ENCODE data around the gene NDUFS4.
A peak's percentile ranks its signal among the peaks of the same experiment; 100 is the strongest.
"Not testable (repeated sequence)": the region's sequence is repeated elsewhere in the genome, so short reads cannot be mapped to it uniquely, and the experiment has no call there.

Gene NDUFS4

GRCh38 chr5:53560506-53561191 lies at the start of gene NDUFS4:
NDUFS4 (plus strand) TSS chr5:53560639; CDS start chr5:53560663, 24 bp downstream.
- peak; percentile 73 for DNase-seq

- no peak for DNase-seq
These were observed 47.9 kb upstream of the NDUFS4 start for GRCh38 chr5:53512539-53512938.

DNA sequence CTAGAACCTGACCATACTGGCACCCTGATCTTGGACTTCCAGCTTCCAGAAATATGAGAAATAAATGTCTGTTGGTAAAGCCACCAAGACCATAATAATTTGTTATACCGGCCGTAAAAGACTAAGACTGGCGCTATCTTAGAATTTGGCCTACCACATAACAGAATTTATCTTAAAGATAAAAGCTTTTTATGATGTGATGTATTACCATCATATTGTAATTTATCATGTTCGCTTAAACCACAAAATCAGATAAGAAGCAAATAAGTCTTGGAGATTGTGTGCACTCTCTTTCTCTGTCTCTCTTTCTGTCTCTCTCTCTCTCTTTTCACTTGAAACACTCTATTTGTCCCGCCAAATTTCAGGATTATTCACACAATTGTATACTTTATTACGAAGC lies 44.5 kb upstream of the NDUFS4 start:
- DNase-seq, result no peak

DNA sequence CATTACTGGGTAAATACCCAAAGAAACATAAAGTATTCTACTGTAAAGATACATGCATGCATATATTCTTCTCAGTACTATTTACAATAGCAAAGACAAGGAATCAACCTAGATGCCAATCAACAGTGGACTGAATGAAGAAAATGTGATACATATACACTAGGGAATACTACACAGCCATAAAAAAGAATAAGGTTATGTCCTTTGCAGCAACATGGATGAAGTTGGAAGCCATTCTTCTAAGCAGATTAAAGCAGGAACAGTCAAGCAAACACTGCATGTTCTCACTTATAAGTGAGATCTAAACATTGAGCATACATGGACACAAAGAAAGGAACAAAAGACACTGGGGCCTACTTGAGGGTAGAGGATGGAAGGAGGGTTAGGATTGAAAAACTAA lies 39.6 kb upstream of the NDUFS4 start:
- DNase-seq, result no peak

DNA sequence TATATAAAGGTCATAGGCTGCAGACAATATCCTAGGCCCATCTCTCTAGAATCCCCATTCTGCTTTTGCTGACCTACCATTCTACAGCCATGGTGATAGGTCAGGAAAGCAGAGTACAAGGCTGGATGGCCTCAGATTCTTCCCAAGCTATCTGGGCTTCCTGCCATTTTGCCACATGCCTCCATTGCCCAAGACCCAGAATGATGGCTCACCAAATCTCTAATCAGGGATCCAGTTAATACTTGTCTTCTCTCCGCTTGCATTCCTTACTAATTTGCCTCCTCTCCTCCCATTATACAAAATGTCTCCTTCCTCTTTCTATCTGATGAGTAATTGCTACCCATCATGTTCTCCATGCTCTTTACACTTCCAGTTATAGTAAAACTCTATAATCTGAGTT lies 22.7 kb upstream of the NDUFS4 start:
- no peak for DNase-seq

DNA sequence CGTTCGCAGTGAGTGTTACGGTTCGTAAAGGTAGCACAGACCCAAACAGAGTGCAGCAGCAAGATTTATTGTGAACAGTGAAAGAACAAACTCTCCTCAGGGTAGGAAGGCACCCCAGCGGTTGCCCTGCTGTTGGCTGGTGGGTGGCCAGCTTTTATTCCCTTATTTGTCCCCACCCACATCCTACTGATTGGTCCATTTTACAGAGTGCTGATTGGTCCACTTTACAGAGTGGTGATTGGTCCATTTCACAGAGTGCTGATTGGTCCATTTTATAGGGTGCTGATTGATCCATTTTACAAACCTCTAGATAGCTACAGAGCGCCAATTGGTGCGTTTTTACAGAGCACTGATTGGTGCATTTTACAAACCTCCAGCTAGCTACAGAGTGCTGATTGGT lies 19.7 kb upstream of the NDUFS4 start:
- DNase-seq, result not testable (repeated sequence)

GRCh38 chr5:53541859-53542258 lies 18.6 kb upstream of the NDUFS4 start:
- no peak for DNase-seq

DNA sequence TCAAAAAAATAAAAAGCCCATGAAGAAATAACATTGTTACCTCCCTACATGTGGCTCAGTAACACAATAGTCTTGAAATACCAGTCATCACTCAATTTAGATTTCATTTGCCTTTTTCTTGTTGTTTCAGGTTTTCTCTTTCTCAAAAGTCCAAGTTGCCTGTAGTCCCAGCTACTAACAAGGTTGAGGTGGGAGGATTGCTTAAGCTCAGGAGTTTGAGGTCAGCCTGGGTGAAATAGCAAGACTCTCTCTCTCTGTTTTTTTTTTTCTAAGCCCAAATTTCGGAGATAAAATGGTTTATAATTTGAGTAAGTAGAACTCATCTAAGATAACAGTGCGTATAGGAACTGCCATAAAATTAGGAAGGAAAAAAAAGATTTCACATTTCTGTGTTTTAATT lies 17.5 kb upstream of the NDUFS4 start:
- no peak for DNase-seq

DNA sequence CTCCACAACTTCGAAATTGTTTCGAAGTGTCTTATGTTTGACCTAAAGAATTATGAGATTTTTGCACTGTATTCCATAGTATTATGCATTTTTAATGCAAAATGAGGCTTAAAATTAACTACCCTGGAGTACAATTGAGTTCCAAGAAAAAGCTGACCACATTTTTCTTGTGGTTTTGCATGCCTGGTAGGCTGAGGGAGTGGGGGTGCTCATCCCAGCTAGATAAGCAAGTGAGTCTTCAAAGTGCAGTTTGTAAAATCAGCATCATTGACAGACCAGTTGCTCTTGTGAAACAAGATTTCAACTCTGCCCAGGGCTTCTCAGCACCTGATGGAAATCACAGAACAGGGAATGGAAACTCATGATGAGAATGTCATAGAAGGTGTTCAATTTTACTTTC lies 17.0 kb upstream of the NDUFS4 start:
- DNase-seq, result no peak

- no peak for DNase-seq
These were observed 14.7 kb upstream of the NDUFS4 start for GRCh38 chr5:53545744-53546143.

GRCh38 chr5:53547226-53547625 lies 13.2 kb upstream of the NDUFS4 start:
- DNase-seq, result no peak

- DNase-seq, result not testable (repeated sequence)
These were observed 11.9 kb upstream of the NDUFS4 start for GRCh38 chr5:53548501-53548900.

GRCh38 chr5:53549792-53550191 lies 10.6 kb upstream of the NDUFS4 start:
- DNase-seq, result no peak

DNA sequence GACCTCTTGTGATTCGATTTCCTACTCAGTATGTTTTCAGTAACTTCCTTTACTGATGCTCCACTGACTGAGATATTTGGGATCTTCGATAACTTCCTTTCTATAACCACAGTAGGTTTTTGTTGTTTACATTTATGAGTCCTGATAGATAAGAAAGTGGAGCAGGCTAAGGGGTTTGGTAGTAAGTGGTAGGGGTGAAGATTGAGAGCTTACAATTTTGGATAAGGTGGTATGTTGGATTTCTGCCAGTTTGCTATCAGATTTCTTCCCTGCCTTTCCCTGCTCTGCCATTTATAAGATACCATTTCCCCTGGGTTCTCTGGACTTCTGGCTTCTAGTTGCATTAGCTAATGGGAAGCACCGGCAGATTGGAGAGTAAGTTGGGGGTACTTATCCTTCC lies 7.9 kb upstream of the NDUFS4 start:
- DNase-seq, result no peak

DNA sequence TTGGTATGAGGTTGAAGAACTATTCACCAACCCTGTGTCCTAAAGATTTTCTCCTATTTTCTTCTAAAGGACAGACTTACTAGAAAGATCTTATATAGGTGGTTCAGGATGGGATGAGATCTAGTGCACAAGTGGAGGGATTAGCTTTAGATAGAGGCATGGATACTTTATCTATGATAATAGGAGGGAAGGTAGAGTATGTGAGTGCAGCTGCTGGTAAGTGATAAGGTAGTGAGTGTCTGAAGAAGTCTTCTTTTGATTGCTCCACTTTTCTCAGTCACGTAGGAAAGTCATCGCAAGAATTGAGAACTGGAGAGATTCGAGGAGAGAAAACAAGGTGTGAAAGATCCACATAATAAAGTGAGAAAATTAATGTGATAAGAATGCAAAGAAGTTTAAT lies 6.0 kb upstream of the NDUFS4 start:
- no peak for DNase-seq

- no peak for DNase-seq
These were observed 5.3 kb upstream of the NDUFS4 start for GRCh38 chr5:53555160-53555559.

GRCh38 chr5:53556001-53556400 lies 4.4 kb upstream of the NDUFS4 start:
- no peak for DNase-seq

GRCh38 chr5:53557386-53557785 lies 3.1 kb upstream of the NDUFS4 start:
- no peak for DNase-seq

- no peak for DNase-seq
These were observed 1.5 kb upstream of the NDUFS4 start for GRCh38 chr5:53558966-53559365.

DNA sequence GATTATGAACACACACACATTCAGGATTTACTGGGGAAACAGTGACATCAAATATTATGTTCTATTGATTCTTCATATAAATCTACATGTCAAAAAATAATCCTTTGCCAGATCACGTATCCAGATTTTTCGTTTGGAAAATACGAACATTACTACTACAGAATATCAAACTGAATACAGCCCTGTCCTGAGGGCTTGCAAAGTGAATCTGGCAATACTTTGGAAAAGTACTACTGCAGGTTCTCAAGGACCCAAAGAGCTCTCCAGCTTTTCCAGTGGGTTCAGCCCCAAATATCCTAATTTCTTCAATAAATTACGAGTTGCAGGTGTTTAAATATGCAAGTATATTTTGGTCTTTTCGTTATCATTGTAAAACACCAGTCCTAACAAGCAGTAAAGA lies 411 bp upstream of the NDUFS4 start:
- no peak for DNase-seq

GRCh38 chr5:53568401-53568800 lies 8.0 kb downstream of the NDUFS4 start:
- no peak for DNase-seq

DNA sequence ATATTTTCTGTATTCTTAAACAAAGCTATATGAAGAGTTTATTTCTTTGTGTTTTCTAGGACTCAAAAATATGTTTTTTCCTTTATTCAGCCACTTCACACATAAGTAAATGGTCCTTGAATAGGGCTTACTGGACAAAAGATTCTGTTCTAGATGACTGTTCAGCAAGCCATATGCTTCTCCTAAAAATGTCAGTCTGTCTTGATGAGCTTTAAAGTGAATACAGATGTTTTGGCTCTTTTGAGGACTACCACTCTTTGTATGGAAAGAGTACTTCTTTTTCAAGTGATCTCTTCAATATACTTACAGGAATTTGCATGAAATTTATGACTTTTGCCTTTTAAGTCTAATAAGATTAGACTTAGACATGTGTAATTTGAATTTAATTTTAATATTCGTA lies 8.4 kb downstream of the NDUFS4 start:
- no peak for DNase-seq

DNA sequence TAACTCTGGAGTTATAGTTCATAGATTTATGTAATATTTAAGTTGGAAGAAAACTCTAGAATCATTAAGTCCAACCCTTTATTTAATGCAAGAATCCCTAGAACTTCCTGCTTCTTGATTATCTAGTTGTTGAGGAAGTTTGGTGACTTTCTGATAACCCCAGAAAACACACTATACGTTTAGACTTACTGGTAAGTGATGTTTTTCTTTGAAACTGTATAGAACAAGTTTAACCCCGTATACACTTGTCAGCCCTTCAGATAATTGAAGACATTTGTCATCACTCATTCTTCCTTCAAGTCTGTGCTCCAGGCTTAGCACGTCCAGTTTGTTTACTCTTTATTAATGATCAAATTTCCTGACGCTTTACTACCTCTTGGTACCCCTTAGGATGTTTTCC lies 9.0 kb downstream of the NDUFS4 start:
- no peak for DNase-seq

DNA sequence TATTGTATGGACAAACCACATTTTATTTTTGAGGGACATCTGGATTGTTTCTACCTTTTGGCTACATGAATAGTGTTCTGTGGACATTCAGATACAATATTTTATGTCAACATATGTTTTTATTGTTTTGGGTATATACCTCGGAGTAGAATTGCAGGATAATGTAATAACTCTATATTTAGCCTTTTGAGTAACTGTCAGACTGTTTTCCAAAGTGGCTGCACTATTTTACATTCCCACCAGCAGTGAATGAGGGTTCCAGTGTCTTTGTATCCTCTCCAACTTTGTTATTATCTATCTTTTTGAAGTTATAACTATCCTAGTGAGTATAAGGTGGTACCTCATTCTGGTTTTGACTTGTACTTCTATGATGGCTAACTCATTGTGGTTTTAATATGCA lies 11.0 kb downstream of the NDUFS4 start:
- no peak for DNase-seq

GRCh38 chr5:53575101-53575500 lies 14.7 kb downstream of the NDUFS4 start:
- DNase-seq, result no peak

DNA sequence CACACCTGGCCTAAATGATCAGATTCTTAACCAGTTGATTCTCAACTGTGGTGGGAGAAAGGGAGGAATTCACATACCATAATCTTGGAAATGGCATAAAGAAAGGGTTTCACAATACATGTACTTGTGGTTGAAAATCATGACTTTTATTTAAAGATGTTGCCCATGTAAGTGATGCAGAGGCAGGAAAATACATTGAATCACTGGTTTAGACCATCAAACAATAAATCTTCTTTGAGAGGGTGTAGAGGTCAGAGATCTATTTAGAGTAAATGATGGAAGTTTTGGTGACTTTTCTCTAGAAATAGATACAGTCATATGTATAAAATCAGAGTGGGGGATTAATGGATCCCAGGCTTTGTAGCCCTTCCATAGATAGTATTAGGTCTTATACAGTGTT lies 15.4 kb downstream of the NDUFS4 start:
- DNase-seq, result no peak

All from CD4-positive, alpha-beta T cell treated with Interferon gamma for 1 hour (primary cell).